Calu3 (cell line): ENCODE results near the gene PDZD4. TPM values are rescaled to one million over a fixed set of nuclear protein-coding genes. Genes with fewer than 3 reads are reported as not detected.

Experiments
- BruUV-seq: library from RNA; stranded (reverse); fragments of 400-500 nt; replicated peaks from 2 replicates; lab custom pipeline; 2021; lab: Mats Ljungman, UMichigan
- CTCF ChIA-PET: fragments of 300-600 bp; sonication (Branson Sonifier 250); formaldehyde crosslinking; loops from one replicate; lab custom pipeline; 2022; ENCODE audit warnings: antibody characterized with exemption; lab: Charles Lee
- DNase-seq: peaks from one replicate; pipeline ENCODE4 v3.0.0; 2022
- H3K27ac Mint-ChIP-seq: one replicate; pipeline ENCODE4 v1.8.0; 2022; ENCODE audit warnings: mixed read lengths; ENCODE audit not compliant: unreplicated experiment
- H3K27me3 Mint-ChIP-seq: one replicate; pipeline ENCODE4 v1.8.0; 2022; ENCODE audit warnings: mixed read lengths; ENCODE audit not compliant: unreplicated experiment
- H3K36me3 Mint-ChIP-seq: one replicate; pipeline ENCODE4 v1.8.0; 2022; ENCODE audit warnings: mild to moderate bottlenecking, moderate library complexity, mixed read lengths; ENCODE audit not compliant: insufficient read depth, unreplicated experiment
- H3K4me1 Mint-ChIP-seq: one replicate; pipeline ENCODE4 v1.8.0; 2022; ENCODE audit warnings: mild to moderate bottlenecking, low read depth, mixed read lengths; ENCODE audit not compliant: unreplicated experiment
- H3K4me3 Mint-ChIP-seq: one replicate; pipeline ENCODE4 v1.8.0; 2022; ENCODE audit warnings: mild to moderate bottlenecking, low read depth, moderate library complexity, mixed read lengths; ENCODE audit not compliant: unreplicated experiment
- H3K9me3 Mint-ChIP-seq: one replicate; pipeline ENCODE4 v1.8.0; 2022; ENCODE audit warnings: low read depth, mixed read lengths; ENCODE audit not compliant: unreplicated experiment
- intact Hi-C: fragments of 100-400 bp; cut with micrococcal nuclease; formaldehyde crosslinking; loops from one replicate; pipeline ENCODE4 v1.10.0; 2022; ENCODE audit not compliant: unreplicated experiment
- total RNA-seq: library from RNA; stranded (reverse); gene quantifications from 2 replicates; pipeline ENCODE4 v1.2.3, GENCODE V29; 2022
- TF ChIP-seq, protein P1 (sequence below): fragments of 200-600 bp; IDR thresholded peaks from one replicate; pipeline ENCODE4 v1.8.0; 2022; ENCODE audit warnings: antibody characterized with exemption; ENCODE audit not compliant: unreplicated experiment

The PDZD4 gene
- total RNA-seq, 1 experiment from 2014 or later, result 0.76 TPM

DNA sequence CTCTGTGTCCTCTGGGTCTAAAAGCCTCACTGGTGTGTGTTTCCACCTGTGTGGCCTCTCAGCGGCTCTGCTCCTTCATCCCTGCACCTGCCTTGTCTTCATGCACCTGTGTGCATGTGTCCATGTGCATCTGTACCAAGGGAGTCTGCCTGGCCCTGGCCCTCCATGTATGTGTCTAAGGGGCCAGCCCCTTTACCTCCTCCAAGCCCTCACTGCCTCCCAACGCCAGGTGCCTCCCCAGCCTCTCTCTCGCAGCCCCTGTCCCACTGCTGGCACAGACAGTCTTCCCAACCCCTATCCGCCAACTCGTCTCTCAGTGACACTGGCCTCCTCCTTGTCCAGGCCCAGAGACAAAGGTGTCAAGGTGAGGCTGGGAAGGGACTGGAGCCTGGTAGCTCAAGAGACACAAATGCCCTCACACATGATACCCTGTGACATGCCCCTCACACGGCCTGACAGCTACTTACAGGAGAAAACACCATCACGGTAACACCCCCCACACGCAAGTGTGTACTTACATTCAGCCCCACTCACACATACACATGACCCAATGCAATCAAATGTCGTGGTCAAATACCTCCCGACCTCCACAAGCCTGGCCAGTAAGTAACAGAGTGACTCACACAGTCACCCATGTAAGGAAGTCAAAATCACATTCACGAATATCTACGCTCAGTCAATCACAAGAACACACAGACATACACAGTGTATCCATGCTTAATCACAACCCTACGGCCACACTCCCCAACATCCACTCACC is 44.2 kb upstream of the PDZD4 start:
- peaks cover 9% of the 10 kb centered on the region for H3K4me1 Mint-ChIP-seq
- no peaks in the 10 kb centered on the region for H3K27me3 Mint-ChIP-seq
- H3K36me3 Mint-ChIP-seq, result peaks cover 5% of the 10 kb centered on the region
- intact Hi-C loops, result no loop called here
- TF ChIP-seq, protein P1, sequence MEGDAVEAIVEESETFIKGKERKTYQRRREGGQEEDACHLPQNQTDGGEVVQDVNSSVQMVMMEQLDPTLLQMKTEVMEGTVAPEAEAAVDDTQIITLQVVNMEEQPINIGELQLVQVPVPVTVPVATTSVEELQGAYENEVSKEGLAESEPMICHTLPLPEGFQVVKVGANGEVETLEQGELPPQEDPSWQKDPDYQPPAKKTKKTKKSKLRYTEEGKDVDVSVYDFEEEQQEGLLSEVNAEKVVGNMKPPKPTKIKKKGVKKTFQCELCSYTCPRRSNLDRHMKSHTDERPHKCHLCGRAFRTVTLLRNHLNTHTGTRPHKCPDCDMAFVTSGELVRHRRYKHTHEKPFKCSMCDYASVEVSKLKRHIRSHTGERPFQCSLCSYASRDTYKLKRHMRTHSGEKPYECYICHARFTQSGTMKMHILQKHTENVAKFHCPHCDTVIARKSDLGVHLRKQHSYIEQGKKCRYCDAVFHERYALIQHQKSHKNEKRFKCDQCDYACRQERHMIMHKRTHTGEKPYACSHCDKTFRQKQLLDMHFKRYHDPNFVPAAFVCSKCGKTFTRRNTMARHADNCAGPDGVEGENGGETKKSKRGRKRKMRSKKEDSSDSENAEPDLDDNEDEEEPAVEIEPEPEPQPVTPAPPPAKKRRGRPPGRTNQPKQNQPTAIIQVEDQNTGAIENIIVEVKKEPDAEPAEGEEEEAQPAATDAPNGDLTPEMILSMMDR, result no peak
- H3K4me3 Mint-ChIP-seq, result no peak overlapping the region
- no peak overlapping the region for H3K27ac Mint-ChIP-seq
- BruUV-seq, result no TSS peak
- H3K9me3 Mint-ChIP-seq, result no peaks in the 10 kb centered on the region
- no peak for DNase-seq
- CTCF ChIA-PET, result no interaction called here

DNA sequence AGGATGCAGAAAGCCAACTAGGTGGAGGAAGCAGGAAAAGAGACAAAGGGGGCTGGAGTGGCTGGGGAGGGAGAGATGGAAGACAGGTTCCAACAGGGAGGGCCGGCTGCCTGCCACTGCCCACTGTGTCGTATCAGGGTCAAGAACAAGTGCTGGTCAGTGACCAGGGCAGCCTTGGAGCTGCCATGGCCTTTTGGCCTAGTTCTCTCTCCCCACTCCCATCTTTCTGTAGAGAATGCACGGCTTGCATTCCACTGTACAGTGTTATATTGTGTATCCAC is 43.7 kb upstream of the PDZD4 start:
- Mint-ChIP-seq H3K4me1 (peaks cover 9% of the 10 kb centered on the region), H3K36me3 (peaks cover 5% of the 10 kb centered on the region), H3K27ac (no peak overlapping the region), H3K4me3 (no peak overlapping the region), H3K9me3 (no peaks in the 10 kb centered on the region), H3K27me3 (no peaks in the 10 kb centered on the region)
- no TSS peak for BruUV-seq
- no peak for DNase-seq
- TF ChIP-seq, protein P1, result no peak
- CTCF ChIA-PET, result no interaction called here
- intact Hi-C loops, result no loop called here

DNA sequence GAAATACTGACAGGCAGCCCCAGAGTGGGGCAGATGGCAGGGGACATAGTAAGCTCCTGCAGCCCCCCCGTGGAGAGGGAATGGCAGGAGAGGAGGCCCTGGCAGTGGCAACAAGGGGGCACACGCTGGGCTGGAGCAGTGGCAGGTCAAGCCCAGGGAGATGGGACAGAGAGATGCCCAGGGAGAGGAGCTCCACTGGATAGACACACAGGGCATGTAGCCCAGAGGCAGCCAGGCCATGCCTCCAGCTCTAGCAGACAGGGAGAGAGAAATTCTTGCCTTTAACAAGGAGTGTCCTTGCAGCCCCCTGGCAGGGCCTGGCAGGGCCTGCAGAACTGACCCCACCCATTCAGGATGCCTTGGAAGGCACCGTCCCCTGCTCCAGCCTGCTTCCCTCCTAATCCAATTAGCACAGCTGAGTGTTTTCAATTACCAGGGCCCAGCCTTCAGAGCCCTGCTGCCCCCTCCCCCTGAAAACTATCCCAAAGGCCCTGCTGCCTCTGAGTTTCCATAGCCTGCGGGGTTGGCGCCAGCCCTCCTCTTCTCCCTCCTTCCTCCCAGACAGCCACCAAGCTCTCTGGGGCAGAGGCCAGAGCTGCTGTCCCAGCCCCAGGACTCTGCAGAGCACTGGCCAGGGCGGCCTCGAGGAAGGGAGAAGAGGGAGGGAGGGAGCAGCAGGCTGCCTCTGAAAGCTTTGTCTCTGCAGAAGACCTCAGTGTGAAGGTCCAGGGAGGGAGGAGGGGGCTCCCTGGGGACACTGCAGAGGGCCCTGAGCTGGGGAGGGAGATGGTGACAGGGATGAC is 43.1 kb upstream of the PDZD4 start:
- Mint-ChIP-seq H3K36me3 (peaks cover 5% of the 10 kb centered on the region), H3K27me3 (no peaks in the 10 kb centered on the region), H3K27ac (no peak overlapping the region), H3K4me1 (peaks cover 9% of the 10 kb centered on the region), H3K4me3 (no peak overlapping the region), H3K9me3 (no peaks in the 10 kb centered on the region)
- DNase-seq, result no peak
- CTCF ChIA-PET, result no interaction called here
- TF ChIP-seq, protein P1, result no peak
- intact Hi-C loops, result no loop called here
- no TSS peak for BruUV-seq

DNA sequence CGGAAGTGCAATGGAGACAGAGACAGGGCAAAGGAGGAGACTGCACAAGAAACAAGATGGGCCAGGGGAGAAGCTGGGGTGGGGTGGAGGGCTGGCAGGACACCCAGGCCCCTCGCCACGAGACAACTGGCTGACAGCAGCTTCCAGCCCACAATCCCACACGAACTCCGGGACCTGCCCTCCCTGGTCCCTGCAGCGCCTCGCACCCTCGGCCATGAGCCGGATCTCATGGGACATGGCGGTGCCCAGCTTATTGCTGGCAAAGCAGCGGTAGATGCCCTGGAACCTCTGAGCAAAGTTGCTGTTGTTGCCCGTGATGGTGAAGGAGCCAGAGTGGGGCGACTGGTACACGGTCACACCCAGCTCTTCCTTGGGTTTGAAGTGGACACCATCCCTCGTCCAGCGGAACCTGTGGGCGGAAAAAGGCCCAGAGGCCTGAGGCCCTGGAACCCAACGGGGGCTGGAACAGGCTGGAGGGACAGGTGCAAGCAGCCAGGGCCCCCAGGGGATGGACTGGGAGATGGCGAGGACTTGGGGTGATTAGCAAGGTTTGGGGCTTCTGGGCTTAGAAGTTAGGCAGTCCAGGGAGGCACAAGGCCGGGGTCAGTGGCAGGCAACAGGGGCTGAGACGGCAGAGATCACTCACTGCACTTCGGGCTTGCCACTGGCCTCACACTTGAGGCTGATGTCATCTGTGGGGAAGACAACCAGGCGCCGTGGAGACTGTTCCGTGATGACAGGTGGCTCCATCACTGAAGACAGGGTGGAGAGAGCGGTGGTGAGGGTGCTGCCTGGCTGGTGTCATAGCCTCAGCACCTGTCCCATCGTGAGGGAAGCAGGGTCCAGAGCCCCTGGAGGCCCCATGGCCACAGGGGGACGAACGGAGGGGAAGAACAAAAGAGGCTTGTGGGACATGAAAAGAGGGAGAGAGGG is 41.9 kb upstream of the PDZD4 start:
- H3K4me1 Mint-ChIP-seq, result no peaks in the 10 kb centered on the region
- H3K9me3 Mint-ChIP-seq, result no peaks in the 10 kb centered on the region
- no peak overlapping the region for H3K27ac Mint-ChIP-seq
- TF ChIP-seq, protein P1, result no peak
- intact Hi-C loops, result no loop called here
- BruUV-seq, result no TSS peak
- no peak for DNase-seq
- no peak overlapping the region for H3K4me3 Mint-ChIP-seq
- CTCF ChIA-PET, result no interaction called here
- no peaks in the 10 kb centered on the region for H3K27me3 Mint-ChIP-seq
- peaks cover 5% of the 10 kb centered on the region for H3K36me3 Mint-ChIP-seq
